GM21423 (cell line): ENCODE data around the gene TIAL1.

Source experiments
- ATAC-seq: cut with Tn5 transposase; IDR thresholded peaks from one replicate; pipeline ENCODE4 v1.9.1; 2021; ENCODE audit warnings: mild to moderate bottlenecking, moderate library complexity; ENCODE audit not compliant: unreplicated experiment

The TIAL1 gene

GRCh38 chr10:119550827-119551226, 45.9 kb downstream of the TIAL1 start:
- ATAC-seq, result no peak

- no peak for ATAC-seq
Measured at GRCh38 chr10:119549247-119549999, 47.3 kb downstream of the TIAL1 start.

GRCh38 chr10:119546009-119546408, 50.8 kb downstream of the TIAL1 start:
- no peak for ATAC-seq

- no peak for ATAC-seq
Measured at GRCh38 chr10:119545310-119545709, 51.5 kb downstream of the TIAL1 start.

- no peak for ATAC-seq
Measured at GRCh38 chr10:119543814-119544642, 52.7 kb downstream of the TIAL1 start.

- ATAC-seq, result peak; percentile 46
Measured at GRCh38 chr10:119542988-119543813, 53.6 kb downstream of the TIAL1 start.

- peak; percentile 74 for ATAC-seq
Measured at GRCh38 chr10:119542357-119542987, 54.3 kb downstream of the TIAL1 start, which contains the start of gene RGS10. Gene RGS10 (minus strand): TSS chr10:119542719. CDS start chr10:119542638, 81 bp downstream.

GRCh38 chr10:119541459-119542356, 55.1 kb downstream of the TIAL1 start:
- no peak for ATAC-seq

GRCh38 chr10:119541046-119541445, 55.7 kb downstream of the TIAL1 start:
- no peak for ATAC-seq

- no peak for ATAC-seq
Measured at GRCh38 chr10:119540038-119540437, 56.7 kb downstream of the TIAL1 start.

- ATAC-seq, result no peak
Measured at GRCh38 chr10:119539359-119539825, 57.4 kb downstream of the TIAL1 start.

- no peak for ATAC-seq
Measured at GRCh38 chr10:119538632-119539358, 58.0 kb downstream of the TIAL1 start.

- ATAC-seq, result no peak
Measured at GRCh38 chr10:119537953-119538630, 58.7 kb downstream of the TIAL1 start.

GRCh38 chr10:119536508-119537025, 60.2 kb downstream of the TIAL1 start:
- no peak for ATAC-seq

GRCh38 chr10:119535837-119536507, 60.8 kb downstream of the TIAL1 start:
- ATAC-seq, result no peak

- ATAC-seq, result no peak
Measured at GRCh38 chr10:119535305-119535704, 61.5 kb downstream of the TIAL1 start.

GRCh38 chr10:119533473-119533872, 63.3 kb downstream of the TIAL1 start:
- no peak for ATAC-seq
